ENCODE results near the gene LRPPRC.

DNA sequence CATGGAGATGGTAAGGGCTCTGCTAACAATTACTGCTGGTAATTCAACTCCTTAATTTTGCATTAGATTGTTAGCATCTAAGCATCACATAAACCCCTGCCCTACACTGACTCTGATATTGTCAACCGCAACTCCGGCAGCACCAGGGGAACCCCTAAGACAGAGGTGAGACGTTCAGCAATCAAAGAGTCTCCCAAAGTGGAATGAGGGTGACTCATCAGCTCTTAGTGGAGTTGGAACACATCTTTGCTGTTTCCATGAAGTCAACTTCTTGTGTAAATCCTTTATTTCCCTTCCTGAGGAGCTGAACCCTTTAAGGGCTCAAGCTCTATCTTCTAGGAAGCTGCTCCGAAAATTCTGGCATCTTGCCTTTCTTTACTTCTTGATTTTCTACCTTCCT, 104.9 kb downstream of the LRPPRC start:
- TF ChIP-seq, protein P1, sequence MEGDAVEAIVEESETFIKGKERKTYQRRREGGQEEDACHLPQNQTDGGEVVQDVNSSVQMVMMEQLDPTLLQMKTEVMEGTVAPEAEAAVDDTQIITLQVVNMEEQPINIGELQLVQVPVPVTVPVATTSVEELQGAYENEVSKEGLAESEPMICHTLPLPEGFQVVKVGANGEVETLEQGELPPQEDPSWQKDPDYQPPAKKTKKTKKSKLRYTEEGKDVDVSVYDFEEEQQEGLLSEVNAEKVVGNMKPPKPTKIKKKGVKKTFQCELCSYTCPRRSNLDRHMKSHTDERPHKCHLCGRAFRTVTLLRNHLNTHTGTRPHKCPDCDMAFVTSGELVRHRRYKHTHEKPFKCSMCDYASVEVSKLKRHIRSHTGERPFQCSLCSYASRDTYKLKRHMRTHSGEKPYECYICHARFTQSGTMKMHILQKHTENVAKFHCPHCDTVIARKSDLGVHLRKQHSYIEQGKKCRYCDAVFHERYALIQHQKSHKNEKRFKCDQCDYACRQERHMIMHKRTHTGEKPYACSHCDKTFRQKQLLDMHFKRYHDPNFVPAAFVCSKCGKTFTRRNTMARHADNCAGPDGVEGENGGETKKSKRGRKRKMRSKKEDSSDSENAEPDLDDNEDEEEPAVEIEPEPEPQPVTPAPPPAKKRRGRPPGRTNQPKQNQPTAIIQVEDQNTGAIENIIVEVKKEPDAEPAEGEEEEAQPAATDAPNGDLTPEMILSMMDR (conservative IDR thresholded peaks at IDR 0.05), result no peak
- no peak for TF ChIP-seq ZFX (IDR thresholded peaks at IDR 0.05)
